ENCODE results near the gene CYP27C1.
"Not testable (repeated sequence)": the region's sequence is repeated elsewhere in the genome, so short reads cannot be mapped to it uniquely, and the experiment has no call there.

CYP27C1 gene

GRCh38 chr2:127220768-127221527, 849 bp upstream of the CYP27C1 start:
- DNase-seq, result no peak

DNA sequence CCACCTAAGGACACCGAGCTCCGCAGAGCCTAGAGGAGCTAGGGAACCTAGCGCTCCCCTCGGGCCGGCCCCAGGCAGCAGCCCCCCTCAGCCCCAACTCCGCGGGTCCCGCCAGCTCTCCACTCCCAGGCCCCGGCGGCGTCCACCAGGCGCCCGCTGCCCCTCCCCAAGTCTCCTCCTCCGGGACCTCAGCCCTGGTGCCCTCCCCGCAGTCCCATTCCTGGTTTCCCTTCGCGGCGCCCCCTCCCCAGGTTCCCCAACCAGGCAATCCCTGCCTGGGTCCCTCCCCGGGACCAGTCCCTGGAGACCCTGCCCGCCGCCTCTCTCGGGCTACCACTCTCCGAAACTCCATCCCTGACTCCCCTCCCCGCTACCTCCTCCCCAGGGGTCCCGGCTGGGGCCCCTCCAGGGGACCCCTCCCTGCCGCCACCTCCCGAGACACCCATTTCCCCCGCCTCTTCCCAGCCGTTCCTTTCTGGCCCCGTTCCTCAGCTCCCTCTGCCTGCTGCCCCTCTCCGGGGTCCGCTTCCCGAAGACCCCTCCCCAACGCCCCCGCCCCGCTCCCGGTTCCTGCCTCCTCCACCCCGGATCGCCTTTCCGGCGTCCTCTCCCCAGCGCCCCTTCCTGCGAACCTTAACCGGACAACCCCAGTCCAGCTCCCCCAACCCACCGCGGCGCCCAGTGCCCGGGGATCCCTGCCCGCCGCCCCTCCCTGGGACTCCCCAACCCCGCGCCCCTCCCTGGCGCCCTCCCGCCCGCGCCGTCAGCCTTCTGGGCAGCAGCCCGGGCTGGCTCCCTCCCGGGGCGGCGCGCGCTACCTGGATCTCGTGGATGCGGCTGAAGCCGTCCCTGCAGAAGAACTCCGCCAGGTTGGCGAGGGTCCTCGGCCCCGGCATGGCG, 678 bp downstream of the CYP27C1 start:
- DNase-seq, result no peak

DNA sequence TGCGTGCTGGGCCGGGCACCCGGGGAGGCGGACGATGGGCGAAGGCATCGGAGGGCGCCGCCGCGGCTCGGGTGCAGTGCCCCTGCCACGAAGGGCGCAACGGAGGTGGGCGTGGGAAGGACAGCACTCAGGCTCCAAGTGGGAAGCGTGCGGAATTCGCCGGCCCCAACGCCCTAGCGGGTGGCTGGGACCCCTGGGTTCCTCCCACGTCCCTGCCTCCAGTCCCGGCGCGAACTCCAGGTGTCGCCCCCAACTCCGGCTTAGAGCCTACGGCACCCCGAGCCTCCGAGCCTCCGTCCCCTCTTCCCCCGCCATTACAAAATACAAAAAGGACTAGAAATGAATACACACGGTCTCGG, 1.3 kb downstream of the CYP27C1 start:
- DNase-seq, result no peak

GRCh38 chr2:127217470-127218325, 2.4 kb downstream of the CYP27C1 start:
- DNase-seq, result no peak

DNA sequence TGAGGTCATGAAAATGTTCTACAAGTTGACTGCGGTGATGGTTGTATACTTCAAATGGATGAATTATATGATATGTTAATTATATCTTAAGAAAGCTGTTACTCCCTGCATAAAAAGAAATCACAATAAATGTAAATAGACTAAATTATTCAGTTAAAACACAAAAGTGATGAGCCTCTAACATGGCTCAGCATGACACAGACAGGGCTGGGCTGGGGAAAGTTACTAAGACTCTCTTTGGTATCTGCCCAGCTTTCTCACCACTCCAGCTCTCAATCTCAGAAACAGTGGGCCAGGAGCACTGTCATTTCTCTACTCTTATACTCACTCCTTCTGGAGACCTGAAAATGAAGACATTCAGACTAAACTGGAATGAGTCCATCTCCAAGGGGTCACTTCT, 3.5 kb downstream of the CYP27C1 start:
- DNase-seq, result no peak

DNA sequence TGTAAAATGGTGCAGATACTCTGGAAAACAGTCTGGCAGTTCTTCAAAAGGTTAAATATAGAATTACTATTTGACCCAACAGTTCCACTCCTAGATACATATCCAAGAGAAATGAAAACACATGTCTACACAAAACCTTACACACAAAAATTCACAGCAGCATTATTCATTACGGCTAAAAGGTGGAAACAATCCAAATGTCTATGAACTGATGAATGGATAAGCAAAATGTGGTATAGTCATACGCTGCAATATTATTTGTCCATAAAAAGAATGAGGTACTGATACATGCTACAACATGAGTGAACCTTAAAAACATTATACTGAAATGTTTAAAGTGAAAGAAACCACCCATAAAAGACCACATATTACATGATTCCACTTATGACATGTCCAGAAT, 4.0 kb downstream of the CYP27C1 start:
- DNase-seq, result no peak

DNA sequence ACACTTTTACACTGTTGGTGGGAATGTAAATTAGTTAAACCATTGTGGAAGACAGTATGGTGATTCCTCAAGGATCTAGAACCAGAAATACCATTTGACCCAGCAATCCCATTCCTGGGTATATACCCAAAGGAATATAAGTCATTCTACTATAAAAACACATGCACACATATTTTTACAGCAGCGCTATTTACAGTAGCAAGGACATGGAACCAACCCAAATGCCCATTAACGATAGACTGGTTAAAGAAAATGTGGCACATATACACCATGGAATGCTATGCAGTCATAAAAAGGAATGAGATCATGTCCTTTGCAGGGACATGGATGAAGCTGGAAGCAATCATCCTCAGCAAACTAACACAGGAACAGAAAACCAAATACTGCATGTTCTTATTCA, 5.9 kb downstream of the CYP27C1 start:
- DNase-seq, result not testable (repeated sequence)

- DNase-seq, result peak; percentile 84 to 93
These were observed 11.8 kb downstream of the CYP27C1 start for GRCh38 chr2:127208313-127208712.

DNA sequence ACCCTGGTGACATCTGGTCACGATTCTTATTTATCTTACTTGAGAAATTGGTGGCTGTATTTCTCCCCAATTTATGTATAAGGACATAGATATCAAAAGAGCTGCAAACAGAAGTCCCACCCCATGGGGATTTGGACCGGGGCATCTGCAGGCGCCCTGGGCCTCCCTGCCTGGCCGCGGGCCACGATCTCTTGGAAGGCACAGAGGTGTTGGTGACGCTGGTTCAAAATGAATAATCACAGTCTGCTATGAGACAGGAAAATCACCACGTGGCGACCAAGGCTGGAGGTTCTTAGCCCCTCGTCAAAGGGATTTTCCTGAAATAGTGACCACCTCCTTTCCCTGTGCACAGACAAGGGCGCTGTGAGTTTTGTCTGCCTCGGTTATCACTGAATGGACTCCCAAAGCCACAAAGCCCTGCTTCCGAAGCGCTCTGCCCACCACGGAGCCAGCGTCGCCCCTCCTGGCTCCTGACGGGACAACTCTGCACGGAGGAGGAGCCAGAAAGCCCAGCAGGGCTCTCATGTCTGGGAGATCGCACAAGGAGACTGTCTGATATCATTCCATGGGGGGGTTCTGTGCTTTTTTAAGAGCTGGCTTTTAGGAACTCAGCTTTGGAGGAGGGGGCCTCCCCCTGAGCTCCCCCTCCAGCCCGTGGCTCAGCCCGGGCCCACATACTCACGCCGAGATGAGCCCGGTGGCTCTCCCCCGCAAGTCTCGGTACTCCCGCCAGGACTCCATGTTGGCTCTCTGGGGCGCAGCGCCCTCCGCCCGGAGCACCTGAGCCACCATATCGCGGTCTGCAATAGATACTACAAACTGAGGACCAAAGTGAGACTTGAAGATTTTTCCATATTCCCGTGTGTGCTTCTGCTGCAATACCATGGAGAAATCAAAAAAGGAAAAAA, 14.6 kb downstream of the CYP27C1 start:
- DNase-seq, result no peak

GRCh38 chr2:127201452-127201851, 18.6 kb downstream of the CYP27C1 start:
- DNase-seq, result no peak

DNA sequence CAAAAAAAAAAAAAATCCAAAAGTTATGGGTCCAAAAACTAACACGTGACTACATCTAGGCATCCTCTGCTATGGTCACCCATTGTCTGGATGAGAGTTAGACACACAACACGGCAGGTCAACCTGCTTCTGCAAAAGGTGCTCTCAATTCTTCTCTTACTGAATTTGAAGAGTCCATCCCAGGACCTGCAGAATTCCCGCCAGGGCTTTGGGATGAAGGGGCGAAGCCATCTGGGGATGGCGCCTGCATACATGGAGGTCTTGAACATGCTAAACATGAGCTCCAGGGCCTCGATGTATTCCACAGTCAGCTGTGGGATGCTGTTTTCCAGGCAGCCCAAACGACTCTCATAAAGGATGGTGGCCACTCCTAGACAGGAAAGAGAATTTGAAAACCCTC, 19.1 kb downstream of the CYP27C1 start:
- no peak for DNase-seq

DNA sequence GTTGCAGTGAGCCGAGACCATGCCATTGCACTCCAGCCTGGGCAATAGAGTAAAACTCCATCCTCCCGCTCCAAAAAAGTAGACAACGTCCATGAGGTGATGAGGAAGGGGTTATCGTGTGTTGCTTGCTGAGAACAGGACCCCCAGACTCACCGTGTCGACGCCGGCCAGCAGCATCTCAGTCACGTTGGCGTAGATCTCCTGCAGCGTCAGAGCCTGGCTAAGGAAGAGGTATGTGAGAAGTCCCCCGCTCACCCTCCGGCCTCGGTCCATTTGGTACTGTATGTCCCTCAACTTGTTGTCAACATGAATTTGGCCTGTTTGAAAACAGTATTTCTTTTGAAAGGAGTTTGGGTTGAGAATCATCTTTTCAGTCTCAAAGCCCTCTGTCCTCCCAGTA, 20.9 kb downstream of the CYP27C1 start:
- no peak for DNase-seq

GRCh38 chr2:127197475-127198385, 22.4 kb downstream of the CYP27C1 start:
- peak; percentile 70 to 90 for DNase-seq

- DNase-seq, result peak; percentile 49 to 51
These were observed 23.1 kb downstream of the CYP27C1 start for GRCh38 chr2:127196998-127197397.

DNA sequence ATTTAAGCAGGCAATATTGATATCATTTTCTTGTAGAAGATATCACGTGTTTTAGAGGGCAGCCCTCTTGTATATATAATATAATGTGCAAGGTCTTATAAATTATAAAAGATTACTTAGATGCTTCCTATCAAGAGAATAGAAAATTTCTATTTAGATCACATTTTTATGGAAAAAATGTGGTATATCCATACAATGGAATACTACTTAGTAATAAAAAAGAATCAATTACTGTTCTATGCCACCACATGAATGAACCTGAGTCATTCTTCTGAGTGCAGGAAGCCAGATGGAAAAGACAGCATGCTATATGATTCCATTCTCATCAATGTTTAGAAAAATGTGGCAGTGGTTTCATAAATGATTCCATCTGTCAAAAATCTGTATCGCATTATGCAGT, 23.6 kb downstream of the CYP27C1 start:
- no peak for DNase-seq

- no peak for DNase-seq
These were observed 24.7 kb downstream of the CYP27C1 start for GRCh38 chr2:127195140-127196074.

- no peak for DNase-seq
These were observed 25.7 kb downstream of the CYP27C1 start for GRCh38 chr2:127194447-127194846.

- no peak for DNase-seq
These were observed 26.2 kb downstream of the CYP27C1 start for GRCh38 chr2:127193967-127194280.

DNA sequence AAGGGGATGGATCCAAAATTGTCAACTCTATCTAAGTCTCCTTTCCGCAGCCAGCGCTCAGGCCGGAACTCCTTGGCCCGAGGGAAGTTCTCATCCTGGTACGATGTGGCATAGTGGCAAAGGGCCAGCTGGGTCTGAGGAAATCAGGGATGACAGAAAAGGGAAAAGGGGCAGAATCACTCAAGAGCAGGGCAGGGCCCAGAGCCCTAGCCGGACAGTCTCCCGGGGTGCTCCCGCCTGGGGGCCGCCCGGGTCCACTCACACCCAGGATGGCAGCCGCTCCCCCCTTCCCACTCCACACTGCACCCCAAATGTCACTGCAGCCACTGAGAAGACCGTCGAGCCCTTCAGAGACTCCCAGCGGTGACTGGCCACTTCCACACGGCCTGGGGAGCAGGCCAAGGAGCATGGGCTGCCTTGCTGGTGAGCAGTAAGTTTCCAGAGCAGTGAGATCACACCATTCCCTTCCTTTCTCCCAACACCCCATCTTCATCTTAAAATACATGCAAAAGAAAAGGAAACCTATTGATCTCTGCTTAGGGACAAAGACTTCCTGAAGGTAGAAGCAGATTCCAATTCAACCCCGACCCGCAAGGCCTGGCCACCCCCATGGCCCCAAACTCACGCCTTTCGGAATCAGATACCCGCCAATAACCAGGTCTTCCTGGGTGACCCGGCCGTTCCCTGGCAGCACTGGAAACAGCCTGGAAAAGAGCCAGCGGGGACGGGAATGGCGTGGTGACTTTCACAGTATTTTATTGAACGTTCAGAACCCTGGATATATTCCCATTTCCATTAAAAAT, 26.7 kb downstream of the CYP27C1 start:
- no peak for DNase-seq
